Measurements from ENCODE around the gene BCL6B. TPM values are rescaled to one million over a fixed set of nuclear protein-coding genes. Genes with fewer than 3 reads are reported as not detected.

BCL6B gene
- total RNA-seq, 2 experiments from 2014 or later = 0.47 to 0.63 TPM

GRCh38 chr17:6996256-6997011, 26.4 kb upstream of the BCL6B start:
- DNase-seq (no peak), ATAC-seq (no peak)
- ChIA-PET CTCF (interaction anchor here (0.9 to 2.0 kb wide), 3 partner anchors 8 to 86 kb away, joined by 3 to 7 read pairs (median 4); no protein-coding TSS in a partner anchor), POLR2A (no interaction called here)
- H3K4me3 Mint-ChIP-seq = no peak overlapping the region
- peaks cover 35% of the 10 kb centered on the region for H3K36me3 Mint-ChIP-seq (ENCODE audit: low read depth)
- H3K4me1 Mint-ChIP-seq (ENCODE audit: low read depth) = no peaks in the 10 kb centered on the region
- H3K27me3 Mint-ChIP-seq (ENCODE audit: low read depth) = no peaks in the 10 kb centered on the region
- no peak overlapping the region for H3K27ac Mint-ChIP-seq
- H3K9me3 Mint-ChIP-seq (ENCODE audit: insufficient read depth) = no peaks in the 10 kb centered on the region

GRCh38 chr17:6997171-6997570, 25.7 kb upstream of the BCL6B start:
- DNase-seq (no peak), ATAC-seq (no peak)
- Mint-ChIP-seq H3K27me3 (ENCODE audit: low read depth) (no peaks in the 10 kb centered on the region), H3K9me3 (ENCODE audit: insufficient read depth) (no peaks in the 10 kb centered on the region), H3K36me3 (ENCODE audit: low read depth) (peaks cover 40% of the 10 kb centered on the region), H3K27ac (no peak overlapping the region), H3K4me1 (ENCODE audit: low read depth) (no peaks in the 10 kb centered on the region), H3K4me3 (no peak overlapping the region)
- ChIA-PET POLR2A (no interaction called here), CTCF (no interaction called here)

DNA sequence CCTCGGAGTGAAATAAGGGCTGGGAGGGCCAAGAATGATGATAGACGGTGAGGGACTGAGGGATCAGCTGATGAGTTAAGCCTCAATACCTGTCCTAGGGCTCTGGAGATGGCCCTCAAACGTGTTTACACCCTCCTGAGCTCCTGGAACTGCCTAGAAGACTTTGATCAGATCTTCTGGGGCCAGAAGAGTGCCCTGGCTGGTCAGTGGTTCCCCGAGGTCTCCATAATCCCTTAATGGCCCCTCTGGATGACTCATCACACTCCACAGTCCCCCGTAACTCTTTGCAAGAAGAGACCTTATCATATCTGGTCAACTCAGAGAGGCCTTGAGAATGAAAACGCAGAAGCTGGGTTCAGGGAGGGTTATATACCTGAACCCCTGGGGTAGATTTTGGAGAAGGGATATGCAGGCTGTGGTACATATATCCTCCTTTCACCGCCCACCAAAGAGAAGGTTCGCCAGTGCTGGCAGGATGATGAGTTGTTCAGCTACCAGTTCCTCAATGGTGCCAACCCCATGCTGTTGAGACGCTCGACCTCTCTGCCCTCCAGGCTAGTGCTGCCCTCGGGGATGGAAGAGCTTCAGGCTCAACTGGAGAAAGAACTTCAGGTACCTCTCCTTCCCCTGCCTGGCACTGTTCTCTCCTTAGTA, 23.9 kb upstream of the BCL6B start:
- H3K9me3 Mint-ChIP-seq (ENCODE audit: insufficient read depth) = no peaks in the 10 kb centered on the region
- POLR2A ChIA-PET = no interaction called here
- no peak overlapping the region for H3K27ac Mint-ChIP-seq
- DNase-seq (no peak), ATAC-seq (no peak)
- peaks cover 50% of the 10 kb centered on the region for H3K36me3 Mint-ChIP-seq (ENCODE audit: low read depth)
- CTCF ChIA-PET = interaction anchor here (2.4 to 10.7 kb wide), 2 partner anchors 85 to 88 kb away, joined by 17 to 206 read pairs; no protein-coding TSS in a partner anchor
- no peaks in the 10 kb centered on the region for H3K27me3 Mint-ChIP-seq (ENCODE audit: low read depth)
- no peak overlapping the region for H3K4me3 Mint-ChIP-seq
- no peaks in the 10 kb centered on the region for H3K4me1 Mint-ChIP-seq (ENCODE audit: low read depth)

- H3K9me3 Mint-ChIP-seq (ENCODE audit: insufficient read depth) = no peaks in the 10 kb centered on the region
- no peak overlapping the region for H3K4me3 Mint-ChIP-seq
- no peak for ATAC-seq
- peak; percentile 50 for DNase-seq
- no peaks in the 10 kb centered on the region for H3K27me3 Mint-ChIP-seq (ENCODE audit: low read depth)
- H3K4me1 Mint-ChIP-seq (ENCODE audit: low read depth) = peaks cover 8% of the 10 kb centered on the region
- no peak overlapping the region for H3K27ac Mint-ChIP-seq
- ChIA-PET POLR2A (no interaction called here), CTCF (interaction anchor here (1.2 to 10.7 kb wide), 4 partner anchors 74 to 101 kb away, joined by 4 to 206 read pairs (median 86); no protein-coding TSS in a partner anchor)
- H3K36me3 Mint-ChIP-seq (ENCODE audit: low read depth) = peaks cover 48% of the 10 kb centered on the region
Measured at GRCh38 chr17:7001318-7001961, 21.4 kb upstream of the BCL6B start.

DNA sequence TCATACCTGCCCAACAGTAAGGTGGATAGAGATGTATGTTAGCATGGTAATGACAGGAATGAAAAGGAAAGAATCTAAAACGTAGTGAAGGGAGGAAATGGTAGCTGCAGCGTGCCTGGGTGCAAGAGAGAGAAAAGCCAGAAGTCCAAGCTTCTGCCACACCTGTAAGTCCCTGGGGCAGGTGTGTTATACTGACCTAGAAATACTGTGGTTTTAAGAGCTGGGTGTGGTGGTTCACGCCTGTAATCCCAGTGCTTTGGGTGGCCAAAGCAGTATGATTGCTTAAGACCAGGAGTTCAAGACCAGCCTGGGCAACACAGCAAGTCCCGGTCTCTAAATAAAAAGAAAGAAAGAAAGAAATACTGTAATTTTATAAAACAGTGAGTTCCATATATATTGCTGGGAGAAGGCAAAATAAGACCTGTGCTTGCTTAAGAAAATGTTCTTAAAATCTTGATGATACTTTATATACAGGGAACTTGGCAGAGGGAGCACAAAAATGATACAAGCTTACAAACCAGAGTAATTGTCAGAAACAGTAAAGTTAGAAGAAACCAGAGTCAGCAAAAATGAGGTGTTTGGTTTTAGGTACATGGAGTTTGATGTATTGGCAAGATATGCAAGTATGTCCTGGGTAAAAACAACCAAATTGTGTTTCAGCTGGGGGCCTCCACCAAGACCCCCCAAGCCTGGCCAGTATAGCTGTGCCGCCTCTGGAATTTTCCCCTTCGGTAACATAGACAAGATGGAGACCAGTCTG, 20.4 kb upstream of the BCL6B start:
- no peaks in the 10 kb centered on the region for H3K9me3 Mint-ChIP-seq (ENCODE audit: insufficient read depth)
- DNase-seq (no peak), ATAC-seq (no peak)
- CTCF ChIA-PET = interaction anchor here (1.1 to 10.7 kb wide), 11 partner anchors 9 to 252 kb away, joined by 4 to 206 read pairs (median 27); partner anchors contain the start of genes ASGR1 and BCL6B
- peaks cover 13% of the 10 kb centered on the region for H3K4me1 Mint-ChIP-seq (ENCODE audit: low read depth)
- no peaks in the 10 kb centered on the region for H3K27me3 Mint-ChIP-seq (ENCODE audit: low read depth)
- H3K27ac Mint-ChIP-seq = no peak overlapping the region
- POLR2A ChIA-PET = interaction anchor here (0.6 to 1.6 kb wide), 2 partner anchors 10 to 1210 kb away, joined by 3 to 5 read pairs; partner anchors contain the start of gene RNASEK
- H3K36me3 Mint-ChIP-seq (ENCODE audit: low read depth) = peaks cover 47% of the 10 kb centered on the region
- no peak overlapping the region for H3K4me3 Mint-ChIP-seq

DNA sequence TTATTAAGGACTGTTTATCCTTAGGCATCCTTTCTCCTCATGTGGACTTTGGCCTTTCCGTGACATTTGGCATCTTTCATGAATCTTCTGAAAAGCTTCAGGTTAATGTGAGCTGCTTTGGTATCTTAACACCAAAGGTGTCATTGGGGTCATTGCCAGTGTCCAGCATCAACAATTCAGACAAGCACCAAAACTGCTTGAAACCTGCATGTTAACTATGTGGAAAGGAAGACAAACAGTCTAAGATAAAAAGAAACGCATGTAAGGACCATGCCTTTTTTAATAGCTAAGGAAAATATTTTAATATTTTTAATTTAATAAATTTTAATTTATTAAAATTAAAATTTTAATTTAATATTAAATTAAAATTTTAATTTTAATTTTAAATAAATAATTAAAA, 19.1 kb upstream of the BCL6B start:
- POLR2A ChIA-PET = interaction anchor here (0.9 to 1.6 kb wide), 2 partner anchors 9 to 10 kb away, joined by 3 to 5 read pairs; partner anchors contain the start of gene RNASEK
- CTCF ChIA-PET = interaction anchor here (0.8 to 10.7 kb wide), 24 partner anchors 9 to 362 kb away, joined by 3 to 206 read pairs (median 6); partner anchors contain the start of genes ASGR1, BCL6B, RNASEK and SLC16A13
- H3K27ac Mint-ChIP-seq = no peak overlapping the region

DNA sequence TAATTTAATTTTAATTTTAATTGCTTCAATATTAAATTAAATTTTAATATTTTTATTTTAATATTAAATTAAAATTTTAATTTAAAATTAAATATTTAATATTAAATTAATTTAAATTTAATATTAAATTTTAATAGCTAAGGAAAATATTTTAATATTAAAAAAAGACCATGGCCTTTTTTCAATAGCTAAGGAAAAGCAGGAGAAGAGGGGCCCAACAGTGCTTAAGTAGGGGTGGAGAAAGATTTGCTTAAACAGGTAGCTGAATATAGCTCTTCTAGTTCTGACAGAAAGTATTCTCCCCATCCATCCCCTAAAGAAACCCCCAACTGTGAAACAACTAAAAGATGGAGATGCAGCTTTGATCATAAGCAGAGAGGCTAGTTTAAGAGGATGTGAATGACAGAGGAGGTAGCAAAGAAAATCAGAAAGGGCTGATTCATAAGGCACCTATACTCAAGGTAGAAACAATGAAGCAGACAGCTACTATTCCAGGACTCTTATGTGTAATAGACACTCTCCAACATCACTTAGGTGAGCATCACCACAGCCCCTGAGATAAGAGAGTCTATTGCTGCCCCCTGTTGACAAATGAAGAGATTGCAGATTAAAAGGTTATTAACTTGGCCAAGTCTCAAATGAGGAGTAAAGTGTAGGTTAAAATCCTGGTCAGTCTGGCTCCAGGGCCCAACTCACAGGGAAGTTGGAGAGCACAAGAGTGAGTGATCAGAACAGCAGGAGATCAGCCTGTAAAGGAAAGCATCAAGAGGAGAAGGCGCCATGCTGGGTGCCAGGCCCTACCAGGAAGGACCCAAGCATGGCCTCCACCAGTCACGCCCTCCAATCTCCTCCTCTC, 18.2 kb upstream of the BCL6B start:
- POLR2A ChIA-PET = interaction anchor here (0.9 kb wide), 1 partner anchor 9 kb away, joined by 3 read pairs; no protein-coding TSS in a partner anchor
- Mint-ChIP-seq H3K4me1 (ENCODE audit: low read depth) (peaks cover 24% of the 10 kb centered on the region), H3K27me3 (ENCODE audit: low read depth) (no peaks in the 10 kb centered on the region), H3K36me3 (ENCODE audit: low read depth) (peaks cover 42% of the 10 kb centered on the region), H3K4me3 (no peak overlapping the region), H3K9me3 (ENCODE audit: insufficient read depth) (no peaks in the 10 kb centered on the region), H3K27ac (peak overlapping the region; percentile 47)
- DNase-seq = peak; percentile 70
- ATAC-seq = peak; percentile 96
- CTCF ChIA-PET = interaction anchor here (0.5 to 10.7 kb wide), 52 partner anchors 8 to 363 kb away, joined by 3 to 206 read pairs (median 5); partner anchors contain the start of genes ALOX12, ASGR1, BCL6B and RNASEK

More for the DNA sequence above, 19.1 kb upstream of the BCL6B start:
- DNase-seq (no peak), ATAC-seq (no peak)
- Mint-ChIP-seq H3K27me3 (ENCODE audit: low read depth) (no peaks in the 10 kb centered on the region), H3K4me1 (ENCODE audit: low read depth) (peaks cover 16% of the 10 kb centered on the region), H3K4me3 (no peak overlapping the region), H3K9me3 (ENCODE audit: insufficient read depth) (no peaks in the 10 kb centered on the region), H3K36me3 (ENCODE audit: low read depth) (peaks cover 43% of the 10 kb centered on the region)

- Mint-ChIP-seq H3K4me1 (ENCODE audit: low read depth) (peaks cover 35% of the 10 kb centered on the region), H3K27me3 (ENCODE audit: low read depth) (no peaks in the 10 kb centered on the region), H3K4me3 (no peak overlapping the region), H3K27ac (no peak overlapping the region), H3K9me3 (ENCODE audit: insufficient read depth) (no peaks in the 10 kb centered on the region), H3K36me3 (ENCODE audit: low read depth) (peaks cover 38% of the 10 kb centered on the region)
- ATAC-seq = no peak
- ChIA-PET CTCF (interaction anchor here (1.5 to 10.7 kb wide), 8 partner anchors 10 to 172 kb away, joined by 4 to 206 read pairs (median 22); partner anchors contain the start of gene ASGR1), POLR2A (interaction anchor here (2.0 kb wide), 1 partner anchor 30 kb away, joined by 6 read pairs; the partner anchor contains the start of gene SLC16A13)
- no peak for DNase-seq
Measured at GRCh38 chr17:7005716-7006115, 17.1 kb upstream of the BCL6B start.

DNA sequence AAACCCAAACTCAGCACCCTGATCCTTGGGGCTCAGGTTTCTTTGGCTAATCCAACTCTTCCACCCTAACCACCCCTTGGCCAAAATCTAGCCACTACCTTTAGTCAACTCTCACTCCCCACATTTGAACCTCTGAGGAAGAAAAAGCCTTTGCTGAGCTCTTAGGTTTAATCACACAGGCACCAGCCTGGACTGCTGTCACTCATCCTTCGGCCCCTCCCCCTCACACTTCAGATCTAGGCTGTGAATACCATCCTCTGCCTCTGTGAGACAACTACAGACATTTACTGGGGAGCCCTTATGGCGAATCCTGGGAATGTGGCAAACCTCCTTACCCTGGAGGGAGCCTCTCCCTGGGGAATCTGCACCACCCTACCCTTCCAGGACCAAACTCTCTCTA, 15.7 kb upstream of the BCL6B start:
- POLR2A ChIA-PET = interaction anchor here (0.6 to 2.0 kb wide), 4 partner anchors 14 to 154 kb away, joined by 3 to 6 read pairs (median 5); partner anchors contain the start of gene SLC16A13
- Mint-ChIP-seq H3K4me1 (ENCODE audit: low read depth) (peaks cover 46% of the 10 kb centered on the region), H3K4me3 (no peak overlapping the region), H3K9me3 (ENCODE audit: insufficient read depth) (no peaks in the 10 kb centered on the region), H3K27me3 (ENCODE audit: low read depth) (no peaks in the 10 kb centered on the region), H3K36me3 (ENCODE audit: low read depth) (peaks cover 32% of the 10 kb centered on the region), H3K27ac (no peak overlapping the region)
- DNase-seq (no peak), ATAC-seq (no peak)
- CTCF ChIA-PET = interaction anchor here (1.4 to 10.7 kb wide), 6 partner anchors 14 to 164 kb away, joined by 4 to 206 read pairs (median 12); no protein-coding TSS in a partner anchor

- ChIA-PET CTCF (interaction anchor here (1.4 to 9.7 kb wide), 3 partner anchors 11 to 101 kb away, joined by 5 to 133 read pairs (median 13); partner anchors contain the start of gene BCL6B), POLR2A (no interaction called here)
- Mint-ChIP-seq H3K36me3 (ENCODE audit: low read depth) (peaks cover 34% of the 10 kb centered on the region), H3K27me3 (ENCODE audit: low read depth) (no peaks in the 10 kb centered on the region), H3K9me3 (ENCODE audit: insufficient read depth) (no peaks in the 10 kb centered on the region), H3K27ac (peak overlapping the region; percentile 49), H3K4me1 (ENCODE audit: low read depth) (peaks cover 50% of the 10 kb centered on the region), H3K4me3 (peak overlapping the region; percentile 87)
- ATAC-seq (no peak), DNase-seq (no peak)
Measured at GRCh38 chr17:7010523-7010922, 12.3 kb upstream of the BCL6B start.
